GM18517 (cell line): ENCODE measurements around the gene IL17RB.

ENCODE experiments used
- ATAC-seq: cut with Tn5 transposase; IDR thresholded peaks from one replicate; pipeline ENCODE4 v1.9.1; 2021; ENCODE audit warnings: mild to moderate bottlenecking, moderate library complexity; ENCODE audit not compliant: unreplicated experiment

The IL17RB gene

GRCh38 chr3:53846134-53846850 lies at the start of gene IL17RB, which contains the start of gene CHDH:
IL17RB (plus strand) TSS chr3:53846568; CDS start chr3:53846589, 21 bp downstream.
CHDH (minus strand) TSS chr3:53846419; CDS start chr3:53824008, 22,411 bp downstream.
- peak; percentile 40 for ATAC-seq

- ATAC-seq: no peak
Observed at GRCh38 chr3:53798144-53798543, 48.2 kb upstream of the IL17RB start.

GRCh38 chr3:53799338-53799865 lies 47.0 kb upstream of the IL17RB start:
- no peak for ATAC-seq

- ATAC-seq: no peak
Observed at GRCh38 chr3:53800041-53800906, 46.1 kb upstream of the IL17RB start.

GRCh38 chr3:53801319-53801718 lies 45.0 kb upstream of the IL17RB start:
- no peak for ATAC-seq

- ATAC-seq: no peak
Observed at GRCh38 chr3:53802256-53802880, 44.0 kb upstream of the IL17RB start.

- no peak for ATAC-seq
Observed at GRCh38 chr3:53803124-53803815, 43.1 kb upstream of the IL17RB start.

- ATAC-seq: no peak
Observed at GRCh38 chr3:53803816-53804695, 42.3 kb upstream of the IL17RB start.

- peak; percentile 55 for ATAC-seq
Observed at GRCh38 chr3:53804697-53805462, 41.5 kb upstream of the IL17RB start.

- no peak for ATAC-seq
Observed at GRCh38 chr3:53805463-53806159, 40.8 kb upstream of the IL17RB start.

GRCh38 chr3:53806182-53807116 lies 39.9 kb upstream of the IL17RB start:
- ATAC-seq: no peak

GRCh38 chr3:53807117-53807810 lies 39.1 kb upstream of the IL17RB start:
- no peak for ATAC-seq

- no peak for ATAC-seq
Observed at GRCh38 chr3:53808496-53808895, 37.9 kb upstream of the IL17RB start.

GRCh38 chr3:53809267-53809666 lies 37.1 kb upstream of the IL17RB start:
- ATAC-seq: no peak

- ATAC-seq: no peak
Observed at GRCh38 chr3:53809764-53810400, 36.5 kb upstream of the IL17RB start.
